Right ventricle myocardium superior (tissue), 1 donor: Measurements from ENCODE around the gene TRIM62. TPM values are rescaled to one million over a fixed set of nuclear protein-coding genes. Genes with fewer than 3 reads are reported as not detected.
A peak's percentile ranks its signal among the peaks of the same experiment; 100 is the strongest.

Experiments used
- ATAC-seq: fragments of 200-7000 bp; cut with Tn5 transposase; one replicate; pipeline ENCODE4 v1.9.1; 2020; ENCODE audit warnings: mild to moderate bottlenecking; ENCODE audit not compliant: poor library complexity
- DNase-seq: peaks from one replicate; pipeline ENCODE4 v3.0.0-alpha.2; 2020
- intact Hi-C: fragments of 100-400 bp; cut with DNase I; formaldehyde crosslinking; loops from one replicate; pipeline ENCODE4 v1.11.2; 2022
- long read RNA-seq: library from polyadenylated mRNA; unstranded; transcript quantifications from one replicate; pipeline ENCODE4 v2.0.0, GENCODE V29; 2021
- total RNA-seq: library from RNA; stranded (reverse); fragmentation: NEBNext Ultra II Directional; extraction: Animal tissue kit (Norgen Biotek cat#: 25700); gene quantifications from one replicate; pipeline ENCODE4 v1.2.1, GENCODE V29; 2021
- donor health status: DM: no; HTN: yes; CAD: no; lungs with severe emphysema.

The TRIM62 gene
- 1.9 TPM for total RNA-seq
- long read RNA-seq, partial matches to known transcripts = 0 of 6 reads
- long read RNA-seq, other reads (novel, unspliced or antisense) = 4 of 6 reads

GRCh38 chr1:33181921-33182341 is at the start of gene TRIM62:
TSS of gene TRIM62 (minus strand) at chr1:33182043. CDS start at chr1:33181432, 611 bp downstream.
- DNase-seq (peak; percentile 91), ATAC-seq (peak; percentile 95)
- intact Hi-C loops = no loop called here

GRCh38 chr1:33231166-33231565 is 49.3 kb upstream of the TRIM62 start:
- DNase-seq = no peak
- ATAC-seq = no peak
- intact Hi-C loops = no loop called here

GRCh38 chr1:33228935-33229487 is 47.2 kb upstream of the TRIM62 start:
- ATAC-seq (peak; percentile 95), DNase-seq (no peak)
- intact Hi-C loops = loop anchor here (10.0 kb wide), 2 partner anchors 66 to 386 kb away; no protein-coding TSS in a partner anchor

GRCh38 chr1:33225586-33225985 is 43.7 kb upstream of the TRIM62 start:
- DNase-seq = no peak
- intact Hi-C loops = loop anchor here (10.0 kb wide), 2 partner anchors 69 to 389 kb away; no protein-coding TSS in a partner anchor
- ATAC-seq = no peak

GRCh38 chr1:33224166-33224707 is 42.4 kb upstream of the TRIM62 start:
- DNase-seq (no peak), ATAC-seq (no peak)
- intact Hi-C loops = loop anchor here (10.0 kb wide), 2 partner anchors 71 to 391 kb away; no protein-coding TSS in a partner anchor

GRCh38 chr1:33222381-33222780 is 40.5 kb upstream of the TRIM62 start:
- intact Hi-C loops = loop anchor here (10.0 kb wide), 2 partner anchors 72 to 392 kb away; no protein-coding TSS in a partner anchor
- DNase-seq (no peak), ATAC-seq (no peak)

DNA sequence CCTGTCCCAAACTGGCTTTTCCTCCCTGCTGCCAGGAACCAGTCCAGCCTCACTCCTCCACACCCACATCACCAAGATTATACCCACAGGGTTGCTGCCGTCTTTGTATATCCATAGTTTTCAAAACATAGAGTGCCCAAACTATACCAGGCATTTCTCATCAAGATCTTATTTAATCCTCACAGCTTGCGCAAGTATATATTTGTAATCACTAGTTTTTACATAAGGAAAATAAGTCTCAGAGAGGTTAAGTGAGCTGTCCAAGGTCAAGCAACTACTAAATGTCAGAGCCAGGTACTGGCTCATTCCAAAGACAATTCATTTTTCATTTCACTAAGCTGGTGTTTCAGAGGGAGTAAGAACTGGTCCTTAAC is 39.5 kb upstream of the TRIM62 start:
- intact Hi-C loops = loop anchor here (10.0 kb wide), 2 partner anchors 73 to 393 kb away; no protein-coding TSS in a partner anchor
- DNase-seq = no peak
- ATAC-seq = no peak

GRCh38 chr1:33220676-33221384 is 39.0 kb upstream of the TRIM62 start:
- intact Hi-C loops = loop anchor here (10.0 kb wide), 2 partner anchors 74 to 394 kb away; no protein-coding TSS in a partner anchor
- ATAC-seq = no peak
- DNase-seq = no peak

- no peak for DNase-seq
- ATAC-seq = no peak
- intact Hi-C loops = loop anchor here (5.0 to 10.0 kb wide), 4 partner anchors 75 to 395 kb away; partner anchors contain the start of gene ZSCAN20
Measured at GRCh38 chr1:33219886-33220661, 38.2 kb upstream of the TRIM62 start.

DNA sequence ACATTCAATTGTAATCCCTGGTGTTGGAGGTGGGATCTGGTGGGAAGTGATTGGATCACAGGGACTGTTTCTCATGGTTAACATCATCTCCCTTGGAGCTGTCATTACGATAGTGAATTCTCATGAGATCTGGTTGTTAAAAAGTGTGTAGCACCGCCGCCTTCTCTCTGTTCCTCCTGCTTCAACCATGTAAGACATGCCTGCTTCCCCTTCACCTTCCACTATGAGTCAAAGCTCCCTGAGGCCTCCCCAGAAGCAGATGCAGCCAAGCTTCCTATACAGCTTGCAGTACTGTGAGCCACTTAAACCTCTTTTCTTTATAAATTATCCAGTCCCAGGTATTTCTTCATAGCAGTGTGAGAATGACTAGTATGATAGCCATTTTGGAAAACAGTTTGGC is 30.1 kb upstream of the TRIM62 start:
- ATAC-seq (no peak), DNase-seq (no peak)
- intact Hi-C loops = loop anchor here (10.0 kb wide), 1 partner anchor 263 kb away; the partner anchor contains the start of gene ZSCAN20

DNA sequence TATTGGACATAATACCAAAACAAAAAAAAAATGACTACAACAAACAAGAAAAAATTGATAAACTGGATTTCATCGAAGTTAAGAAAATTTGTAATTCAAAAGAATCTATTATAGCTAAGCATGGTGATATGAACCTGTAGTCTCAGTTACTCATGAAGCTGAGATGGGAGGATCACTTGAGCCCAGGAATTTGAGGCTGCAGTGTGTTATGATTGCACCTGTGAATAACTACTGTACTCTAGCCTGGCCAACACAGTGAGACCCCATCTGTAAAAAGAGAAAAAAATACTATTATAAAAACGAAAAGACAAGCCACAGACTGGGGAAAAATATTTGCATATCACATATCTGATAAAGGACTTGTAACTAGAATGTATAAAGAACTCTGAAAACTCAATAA is 24.5 kb upstream of the TRIM62 start:
- ATAC-seq (no peak), DNase-seq (no peak)
- intact Hi-C loops = no loop called here

- ATAC-seq (no peak), DNase-seq (no peak)
- intact Hi-C loops = no loop called here
Measured at GRCh38 chr1:33195556-33195955, 13.7 kb upstream of the TRIM62 start.

- no peak for ATAC-seq
- DNase-seq = no peak
- intact Hi-C loops = no loop called here
Measured at GRCh38 chr1:33191731-33192275, 10.0 kb upstream of the TRIM62 start.

GRCh38 chr1:33190701-33191100 is 8.9 kb upstream of the TRIM62 start:
- DNase-seq (no peak), ATAC-seq (no peak)
- intact Hi-C loops = no loop called here

DNA sequence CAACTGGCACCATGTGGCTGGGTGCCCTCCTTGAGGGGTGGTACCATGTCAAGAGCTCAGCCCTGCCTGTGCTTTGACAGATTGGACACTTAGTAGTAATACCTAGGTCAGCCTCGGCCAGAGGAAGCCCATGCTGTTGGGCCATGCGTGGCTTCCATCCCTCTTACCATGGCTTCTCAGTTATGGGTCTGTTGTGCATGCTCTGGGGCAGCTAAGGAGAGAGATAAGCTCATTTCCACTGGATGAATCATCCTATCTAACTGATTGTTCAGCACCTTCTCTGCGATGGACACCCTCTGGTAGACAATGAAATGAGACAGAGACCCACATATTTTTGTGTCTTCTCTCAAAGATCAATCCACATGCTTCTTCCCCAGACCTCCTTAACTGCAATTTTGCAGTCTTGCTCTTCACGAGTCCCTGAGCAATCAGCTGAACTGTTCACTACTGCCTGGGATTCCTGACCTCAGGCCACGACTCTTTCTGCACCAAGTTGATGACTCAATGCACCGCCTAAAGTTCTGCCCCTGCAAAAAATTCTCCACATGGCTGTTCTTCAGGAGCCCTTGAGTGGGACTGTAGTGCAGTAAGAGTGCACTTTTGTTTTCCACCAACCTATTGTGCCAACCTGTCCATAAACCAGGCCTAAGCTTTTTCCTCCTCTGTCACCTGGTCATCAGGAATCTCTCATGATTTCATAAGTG is 6.9 kb upstream of the TRIM62 start:
- DNase-seq (no peak), ATAC-seq (no peak)
- intact Hi-C loops = no loop called here

- DNase-seq (no peak), ATAC-seq (no peak)
- intact Hi-C loops = no loop called here
Measured at GRCh38 chr1:33186936-33187335, 5.1 kb upstream of the TRIM62 start.

DNA sequence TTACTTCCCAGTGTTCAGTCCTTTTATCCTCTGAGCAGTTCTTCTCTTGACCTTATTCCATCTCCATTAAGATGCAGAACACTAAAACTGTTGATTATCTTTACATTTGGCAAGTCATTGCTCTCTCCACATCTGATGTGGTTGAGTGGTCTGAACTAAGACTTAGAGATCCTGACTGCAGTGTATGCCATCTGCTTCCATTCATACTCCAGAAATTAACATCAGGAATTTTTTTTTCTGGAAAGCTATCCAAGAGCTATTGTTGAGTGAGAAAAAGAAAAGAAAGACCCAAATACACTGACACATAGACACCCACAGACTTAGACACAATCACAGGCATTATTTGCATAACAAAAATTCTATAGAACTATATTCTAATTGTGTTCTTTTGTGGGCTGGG is 3.7 kb upstream of the TRIM62 start:
- intact Hi-C loops = no loop called here
- ATAC-seq (no peak), DNase-seq (no peak)

- DNase-seq = no peak
- intact Hi-C loops = no loop called here
- ATAC-seq = no peak
Measured at GRCh38 chr1:33183306-33183705, 1.5 kb upstream of the TRIM62 start.
